ENCODE data around the gene PTGFRN.

DNA sequence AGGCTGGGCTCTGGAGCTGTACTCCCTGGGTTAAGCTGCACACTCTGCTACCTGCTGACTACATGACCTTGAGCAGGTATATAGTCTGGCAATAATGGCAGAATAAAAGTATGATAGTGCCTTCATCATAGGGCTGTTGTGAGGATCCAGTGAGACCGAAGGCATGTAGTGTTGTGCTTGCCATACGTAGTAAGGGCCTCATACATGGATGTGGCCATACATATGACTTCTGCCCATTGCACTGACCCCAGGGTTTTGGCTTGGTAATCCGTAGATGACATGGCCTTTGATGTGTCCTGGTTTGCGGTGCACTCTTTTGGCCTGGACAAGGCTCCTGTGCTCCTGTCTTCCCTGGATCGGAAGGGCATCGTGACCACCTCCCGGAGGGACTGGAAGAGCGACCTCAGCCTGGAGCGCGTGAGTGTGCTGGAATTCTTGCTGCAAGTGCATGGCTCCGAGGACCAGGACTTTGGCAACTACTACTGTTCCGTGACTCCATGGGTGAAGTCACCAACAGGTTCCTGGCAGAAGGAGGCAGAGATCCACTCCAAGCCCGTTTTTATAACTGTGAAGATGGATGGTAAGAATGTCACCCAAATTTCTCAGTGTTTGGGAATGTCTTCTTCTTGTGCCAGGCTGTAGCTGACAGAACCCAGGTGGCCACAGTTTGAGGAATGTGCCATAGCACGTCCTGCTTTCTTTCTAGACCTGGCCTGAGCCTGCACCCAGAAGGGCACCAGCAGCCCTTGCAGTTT is 74.9 kb downstream of the PTGFRN start:
- no peak for TF ChIP-seq POLR2A (IDR thresholded peaks at IDR 0.05)
- TF ChIP-seq, protein P1, sequence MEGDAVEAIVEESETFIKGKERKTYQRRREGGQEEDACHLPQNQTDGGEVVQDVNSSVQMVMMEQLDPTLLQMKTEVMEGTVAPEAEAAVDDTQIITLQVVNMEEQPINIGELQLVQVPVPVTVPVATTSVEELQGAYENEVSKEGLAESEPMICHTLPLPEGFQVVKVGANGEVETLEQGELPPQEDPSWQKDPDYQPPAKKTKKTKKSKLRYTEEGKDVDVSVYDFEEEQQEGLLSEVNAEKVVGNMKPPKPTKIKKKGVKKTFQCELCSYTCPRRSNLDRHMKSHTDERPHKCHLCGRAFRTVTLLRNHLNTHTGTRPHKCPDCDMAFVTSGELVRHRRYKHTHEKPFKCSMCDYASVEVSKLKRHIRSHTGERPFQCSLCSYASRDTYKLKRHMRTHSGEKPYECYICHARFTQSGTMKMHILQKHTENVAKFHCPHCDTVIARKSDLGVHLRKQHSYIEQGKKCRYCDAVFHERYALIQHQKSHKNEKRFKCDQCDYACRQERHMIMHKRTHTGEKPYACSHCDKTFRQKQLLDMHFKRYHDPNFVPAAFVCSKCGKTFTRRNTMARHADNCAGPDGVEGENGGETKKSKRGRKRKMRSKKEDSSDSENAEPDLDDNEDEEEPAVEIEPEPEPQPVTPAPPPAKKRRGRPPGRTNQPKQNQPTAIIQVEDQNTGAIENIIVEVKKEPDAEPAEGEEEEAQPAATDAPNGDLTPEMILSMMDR (IDR thresholded peaks at IDR 0.05): no peak

Measured in esophagus squamous epithelium (tissue), 4 donors.